Activated B cell treated with CpG ODN at 0.5 μM for 24 hours (primary cell): Measurements from ENCODE around the gene BPIFA1. TPM values are rescaled to one million over a fixed set of nuclear protein-coding genes. Genes with fewer than 3 reads are reported as not detected.

Experiments used
- ATAC-seq: fragments of 200-7000 bp; cut with Tn5 transposase; one replicate; pipeline ENCODE4 v1.10.0; 2021; ENCODE audit warnings: low read depth, mild to moderate bottlenecking, moderate library complexity
- CTCF ChIA-PET: fragments of 350-600 bp; sonication (Branson Sonifier 250); formaldehyde crosslinking; loops from one replicate; lab custom pipeline; 2021; ENCODE audit warnings: antibody characterized with exemption; lab: Charles Lee
- POLR2A ChIA-PET: fragments of 350-600 bp; sonication (Branson Sonifier 250); formaldehyde crosslinking; loops from one replicate; lab custom pipeline; 2021; ENCODE audit warnings: antibody characterized with exemption; lab: Charles Lee
- DNase-seq: peaks from one replicate; pipeline ENCODE4 v3.0.0; 2022
- H3K27ac Mint-ChIP-seq: one replicate; pipeline ENCODE4 v1.8.0; 2020; ENCODE audit warnings: mixed read lengths
- H3K27me3 Mint-ChIP-seq: one replicate; pipeline ENCODE4 v1.8.0; 2021; ENCODE audit warnings: mixed read lengths
- H3K36me3 Mint-ChIP-seq: one replicate; pipeline ENCODE4 v1.8.0; 2021; ENCODE audit warnings: low read depth, mixed read lengths
- H3K4me1 Mint-ChIP-seq: one replicate; pipeline ENCODE4 v1.8.0; 2021; ENCODE audit warnings: mixed read lengths
- H3K4me3 Mint-ChIP-seq: one replicate; pipeline ENCODE4 v1.8.0; 2020; ENCODE audit warnings: mild to moderate bottlenecking, mixed read lengths
- H3K9me3 Mint-ChIP-seq: one replicate; pipeline ENCODE4 v1.8.0; 2020; ENCODE audit warnings: mixed read lengths
- CTCF ChIP-seq: fragments of 200-600 bp; IDR thresholded peaks from one replicate; pipeline ENCODE4 v1.8.0; 2022; ENCODE audit warnings: antibody characterized with exemption, mild to moderate bottlenecking
- intact Hi-C: fragments of 100-400 bp; cut with micrococcal nuclease; formaldehyde crosslinking; loops from one replicate; pipeline ENCODE4 v1.15.1; 2024
- total RNA-seq: library from RNA; stranded (reverse); gene quantifications from 2 replicates; pipeline ENCODE4 v1.2.3, GENCODE V29; 2022

BPIFA1 gene
- total RNA-seq, 1 donor from 2014 or later, result not detected

GRCh38 chr20:33210371-33210770 lies 25.4 kb upstream of the BPIFA1 start:
- H3K9me3 Mint-ChIP-seq, result no peaks in the 10 kb centered on the region
- H3K4me3 Mint-ChIP-seq, result no peak overlapping the region
- DNase-seq (no peak), ATAC-seq (no peak)
- no peak overlapping the region for H3K27ac Mint-ChIP-seq
- ChIA-PET CTCF (no interaction called here), POLR2A (no interaction called here)
- no peak for TF ChIP-seq CTCF
- intact Hi-C loops, result no loop called here
- peaks cover 41% of the 10 kb centered on the region for H3K27me3 Mint-ChIP-seq
- H3K36me3 Mint-ChIP-seq, result no peaks in the 10 kb centered on the region
- no peaks in the 10 kb centered on the region for H3K4me1 Mint-ChIP-seq

GRCh38 chr20:33211817-33212424 lies 23.9 kb upstream of the BPIFA1 start:
- no peaks in the 10 kb centered on the region for H3K9me3 Mint-ChIP-seq
- no peak for DNase-seq
- ATAC-seq, result no peak
- H3K27ac Mint-ChIP-seq, result no peak overlapping the region
- no peaks in the 10 kb centered on the region for H3K4me1 Mint-ChIP-seq
- ChIA-PET CTCF (interaction anchor here (1.0 kb wide), 1 partner anchor 310 kb away, joined by 6 read pairs; no protein-coding TSS in a partner anchor), POLR2A (no interaction called here)
- intact Hi-C loops, result loop anchor here (1.0 kb wide), 1 partner anchor 310 kb away; no protein-coding TSS in a partner anchor
- no peaks in the 10 kb centered on the region for H3K36me3 Mint-ChIP-seq
- TF ChIP-seq CTCF, result no peak
- H3K27me3 Mint-ChIP-seq, result peaks cover 51% of the 10 kb centered on the region
- no peak overlapping the region for H3K4me3 Mint-ChIP-seq

- ChIA-PET CTCF (no interaction called here), POLR2A (no interaction called here)
- Mint-ChIP-seq H3K4me1 (no peaks in the 10 kb centered on the region), H3K4me3 (no peak within 1 kb of the TSS), H3K9me3 (no peaks in the 10 kb centered on the region), H3K27ac (no peak within 1 kb of the TSS), H3K36me3 (no peaks in the 10 kb centered on the region), H3K27me3 (peaks cover 32% of the 10 kb centered on the region)
- TF ChIP-seq CTCF, result no peak
- intact Hi-C loops, result no loop called here
- ATAC-seq, result no peak
- no peak for DNase-seq
Observed at GRCh38 chr20:33217052-33217451, 18.7 kb upstream of the BPIFA1 start, which contains the start of gene BPIFA3. TSS of gene BPIFA3 (plus strand) at chr20:33217352. CDS start at chr20:33217537, 185 bp downstream.

- intact Hi-C loops, result no loop called here
- CTCF ChIA-PET, result no interaction called here
- DNase-seq, result no peak
Observed at GRCh38 chr20:33224399-33224798, 11.4 kb upstream of the BPIFA1 start.

DNA sequence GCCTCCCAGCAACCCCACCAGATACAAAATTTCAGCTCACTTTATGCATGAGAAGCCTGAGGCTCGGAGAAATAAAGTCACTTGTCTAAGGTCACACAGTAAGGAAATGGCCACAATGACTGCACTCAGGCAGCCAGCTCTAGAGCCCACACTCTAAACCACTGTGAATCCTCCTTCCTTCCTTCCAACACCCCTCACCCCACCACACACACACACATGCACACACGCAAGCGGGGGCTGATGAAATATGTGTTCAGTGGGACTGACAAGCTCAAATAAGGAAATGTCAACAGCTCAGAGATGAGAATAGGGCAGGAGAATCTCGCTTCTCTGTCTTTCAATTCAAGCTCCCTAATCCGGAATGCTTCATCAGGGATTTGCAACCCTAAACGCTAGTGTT lies 6.0 kb upstream of the BPIFA1 start:
- POLR2A ChIA-PET, result no interaction called here
- no peak for ATAC-seq
- Mint-ChIP-seq H3K27ac (no peak overlapping the region), H3K4me3 (no peak overlapping the region), H3K27me3 (peaks cover 36% of the 10 kb centered on the region), H3K4me1 (no peaks in the 10 kb centered on the region), H3K9me3 (no peaks in the 10 kb centered on the region), H3K36me3 (no peaks in the 10 kb centered on the region)
- DNase-seq, result no peak
- CTCF ChIA-PET, result no interaction called here
- intact Hi-C loops, result no loop called here
- no peak for TF ChIP-seq CTCF

More at GRCh38 chr20:33224399-33224798, 11.4 kb upstream of the BPIFA1 start:
- POLR2A ChIA-PET, result no interaction called here
- TF ChIP-seq CTCF, result no peak
- Mint-ChIP-seq H3K27ac (no peak overlapping the region), H3K4me3 (no peak overlapping the region), H3K27me3 (peaks cover 33% of the 10 kb centered on the region), H3K9me3 (no peaks in the 10 kb centered on the region), H3K4me1 (no peaks in the 10 kb centered on the region), H3K36me3 (no peaks in the 10 kb centered on the region)
- no peak for ATAC-seq
